HCT116 (cell line): ENCODE data around the gene WNT16. TPM values are rescaled to one million over a fixed set of nuclear protein-coding genes. Genes with fewer than 3 reads are reported as not detected.

ENCODE experiments used
- ATAC-seq: fragments of 200-7000 bp; cut with Tn5 transposase; 2 replicates; pipeline ENCODE4 v1.9.1; 2020; ENCODE audit warnings: mild to moderate bottlenecking, moderate library complexity
- BruUV-seq: library from RNA; stranded (reverse); fragments of 400-500 nt; replicated peaks from 2 replicates; lab custom pipeline; 2021; lab: Mats Ljungman, UMichigan
- CTCF ChIA-PET: fragments of 300-600 bp; sonication (Branson Sonifier 250); formaldehyde crosslinking; loops from one replicate; lab custom pipeline; 2021; ENCODE audit warnings: antibody characterized with exemption; lab: Charles Lee
- POLR2A ChIA-PET: fragments of 300-600, 350-600 bp; sonication (Branson Sonifier 250); formaldehyde crosslinking; loops from one replicate; lab custom pipeline; 2021; ENCODE audit warnings: antibody characterized with exemption; lab: Charles Lee
- RAD21 ChIA-PET, 2 experiments: fragments of 300-600 bp; sonication (Branson Sonifier 250); formaldehyde crosslinking; loops; one replicate each; lab custom pipeline; 2023; ENCODE audit warnings: low total read pairs in 2 of 2; ENCODE audit not compliant: uncharacterized antibody in 2 of 2, unreplicated experiment in 2 of 2, low non-redundant PET in 1 of 2; lab: Charles Lee
- DNase-seq: peaks from one replicate; pipeline ENCODE4 v3.0.0-alpha.2; 2010; ENCODE audit warnings: low read depth, low spot score
- H2AFZ ChIP-seq: fragments of 200-600 bp; shearing (Covaris generic), sonication (generic); 2 replicates; pipeline ENCODE4 v1.6.1; 2017; ENCODE audit warnings: low read depth, mixed run types, mixed read lengths, antibody characterized with exemption, low read length; ENCODE audit not compliant: poor library complexity, severe bottlenecking
- H3K27ac ChIP-seq: 2 replicates; pipeline ENCODE4 v1.5.1; 2012; ENCODE audit warnings: low read depth, low read length
- H3K27me3 ChIP-seq: fragments of 200-600 bp; sonication (generic); 2 replicates; pipeline ENCODE4 v1.6.1; 2016; ENCODE audit warnings: mixed run types, low read length, mixed read lengths; ENCODE audit not compliant: insufficient read depth
- H3K36me3 ChIP-seq, 2 experiments: fragments of 200-500 bp in 1 of 2; fragments of 200-600 bp in 1 of 2; sonication (Bioruptor generic) in 1 of 2; sonication (generic) in 1 of 2; 2 replicates each; pipeline versions ENCODE4 v1.5.1 to v1.6.1; 2014 to 2016; ENCODE audit warnings: low read length in 2 of 2, inconsistent platforms in 1 of 2, mixed read lengths in 1 of 2, mixed run types in 1 of 2; ENCODE audit not compliant: insufficient read depth in 2 of 2, control insufficient read depth in 1 of 2
- H3K4me1 ChIP-seq, 2 experiments: fragments of 200-600 bp in 1 of 2; sonication (generic) in 1 of 2; 2 replicates each; pipeline versions ENCODE4 v1.5.1 to v1.6.1; 2012 to 2017; ENCODE audit warnings: low read length in 2 of 2, inconsistent platforms in 1 of 2, mild to moderate bottlenecking in 1 of 2, mixed read lengths in 1 of 2, mixed run types in 1 of 2, moderate library complexity in 1 of 2; ENCODE audit not compliant: insufficient read depth in 2 of 2, control insufficient read depth in 1 of 2
- H3K4me2 ChIP-seq: fragments of 200-600 bp; sonication (generic); 2 replicates; pipeline ENCODE4 v1.6.1; 2017; ENCODE audit warnings: mixed run types, low read length, mixed read lengths
- H3K4me3 ChIP-seq, 2 experiments: fragments of 200-600 bp in 1 of 2; sonication (generic) in 1 of 2; replicated peaks in 1 of 2; 2 replicates each; pipeline ENCODE4 v1.5.1; 2011 to 2016; ENCODE audit warnings: low read length in 2 of 2, control low read depth in 1 of 2, low read depth in 1 of 2, mild to moderate bottlenecking in 1 of 2, mixed read lengths in 1 of 2, mixed run types in 1 of 2
- H3K79me2 ChIP-seq: fragments of 200-600 bp; sonication (generic); 2 replicates; pipeline ENCODE4 v1.6.1; 2017; ENCODE audit warnings: mild to moderate bottlenecking, mixed run types, low read length, moderate library complexity, mixed read lengths; ENCODE audit not compliant: insufficient read depth
- H3K9ac ChIP-seq: fragments of 200-600 bp; sonication (generic); 2 replicates; pipeline ENCODE4 v1.6.1; 2016; ENCODE audit warnings: low read length, mixed read lengths
- H3K9me2 ChIP-seq: fragments of 200-600 bp; sonication (generic), shearing (Covaris generic); 2 replicates; pipeline ENCODE4 v1.6.1; 2017; ENCODE audit warnings: mixed run types, mild to moderate bottlenecking, moderate library complexity; ENCODE audit not compliant: insufficient read depth
- H3K9me3 ChIP-seq, 2 experiments: fragments of 200-500 bp in 1 of 2; fragments of 200-600 bp in 1 of 2; sonication (Bioruptor generic) in 1 of 2; sonication (generic) in 1 of 2; 2 replicates each; pipeline ENCODE4 v1.6.1; 2014 to 2017; ENCODE audit warnings: low read length in 2 of 2, mixed read lengths in 2 of 2, inconsistent platforms in 1 of 2, low read depth in 1 of 2, mild to moderate bottlenecking in 1 of 2, mixed run types in 1 of 2, moderate library complexity in 1 of 2; ENCODE audit not compliant: control insufficient read depth in 1 of 2, insufficient read depth in 1 of 2
- H4K20me1 ChIP-seq: fragments of 200-600 bp; sonication (generic), shearing (Covaris generic); 2 replicates; pipeline ENCODE4 v1.6.1; 2017; ENCODE audit warnings: mixed run types, mild to moderate bottlenecking, moderate library complexity; ENCODE audit not compliant: insufficient read depth
- ATF3 ChIP-seq: IDR thresholded peaks from 2 replicates; pipeline ENCODE4 v1.6.1; 2012
- CEBPB ChIP-seq: IDR thresholded peaks from 2 replicates; pipeline ENCODE4 v1.6.1; 2012; ENCODE audit warnings: low read depth
- CTCF ChIP-seq, 3 experiments: fragments of 200-600 bp in 1 of 3; sonication (generic) in 1 of 3; IDR thresholded peaks in 2 of 3; conservative IDR thresholded peaks in 1 of 3; 2 replicates each; pipeline ENCODE4 v1.5.1; 2012 to 2017; ENCODE audit warnings: low read depth in 2 of 3, low read length in 2 of 3, antibody characterized with exemption in 1 of 3, borderline replicate concordance in 1 of 3, control low read depth in 1 of 3, mild to moderate bottlenecking in 1 of 3, mixed read lengths in 1 of 3, mixed run types in 1 of 3, moderate library complexity in 1 of 3; ENCODE audit not compliant: insufficient read depth in 1 of 3
- ELF1 ChIP-seq: IDR thresholded peaks from 2 replicates; pipeline ENCODE4 v1.6.1; 2012; ENCODE audit warnings: low read depth, borderline replicate concordance
- FOSL1 ChIP-seq: IDR thresholded peaks from 2 replicates; pipeline ENCODE4 v1.6.1; 2012; ENCODE audit warnings: low read depth
- JUND ChIP-seq: IDR thresholded peaks from 2 replicates; pipeline ENCODE4 v1.6.1; 2012
- RAD21 ChIP-seq: IDR thresholded peaks from 2 replicates; pipeline ENCODE4 v1.6.1; 2012; ENCODE audit warnings: low read depth, mild to moderate bottlenecking
- SIN3A ChIP-seq: IDR thresholded peaks from 2 replicates; pipeline ENCODE4 v1.6.1; 2012; ENCODE audit warnings: low read depth
- SP1 ChIP-seq: IDR thresholded peaks from 2 replicates; pipeline ENCODE4 v1.6.1; 2012; ENCODE audit warnings: low read depth
- SRF ChIP-seq: IDR thresholded peaks from 2 replicates; pipeline ENCODE4 v1.6.1; 2012; ENCODE audit warnings: low read depth
- YY1 ChIP-seq: IDR thresholded peaks from 2 replicates; pipeline ENCODE4 v1.6.1; 2011; ENCODE audit warnings: low read length, low read depth, moderate library complexity, mild to moderate bottlenecking; ENCODE audit not compliant: insufficient replicate concordance; ENCODE audit errors: extremely low read depth
- ZFX ChIP-seq: fragments of 450-650 bp; IDR thresholded peaks from 2 replicates; pipeline ENCODE4 v1.6.1; 2017
- intact Hi-C: fragments of 100-400 bp; cut with micrococcal nuclease; formaldehyde crosslinking; loops from 2 replicates; pipeline ENCODE4 v1.10.0; 2022
- total RNA-seq: library from RNA; stranded (reverse); gene quantifications from one replicate; pipeline ENCODE4 v1.2.1, GENCODE V29; 2021; ENCODE audit not compliant: unreplicated experiment
- TF ChIP-seq, protein P1 (sequence below): IDR thresholded peaks from 2 replicates; pipeline ENCODE4 v1.6.1; 2012; ENCODE audit warnings: low read depth
- TF ChIP-seq, protein P2 (sequence below): IDR thresholded peaks from 2 replicates; pipeline ENCODE4 v1.6.1; 2011; ENCODE audit warnings: mild to moderate bottlenecking, low read length, moderate library complexity; ENCODE audit not compliant: insufficient replicate concordance; ENCODE audit errors: extremely low read depth

The WNT16 gene
- total RNA-seq, 1 experiment from 2014 or later = 152 TPM

GRCh38 chr7:121385800-121386179, 57.0 kb downstream of the WNT16 start:
- Histone ChIP-seq H3K9me3 (no peaks in the 10 kb centered on the region), H3K4me3 (no peak overlapping the region), H2AFZ (no peak overlapping the region), H3K79me2 (peaks cover 100% of the 10 kb centered on the region), H3K36me3 (peaks cover 2 to 36% of the 10 kb centered on the region in 2 experiments), H3K9ac (no peak overlapping the region), H4K20me1 (peaks cover 87% of the 10 kb centered on the region), H3K4me1 (peaks cover 21 to 66% of the 10 kb centered on the region in 2 experiments; a peak in 3 of 4 replicates), H3K27ac (no peak overlapping the region), H3K4me2 (peak overlapping the region; percentile 0; the same call in 1 of the 2 replicates), H3K27me3 (no peaks in the 10 kb centered on the region), H3K9me2 (no peaks in the 10 kb centered on the region)
- POLR2A ChIA-PET = interaction anchor here (0.8 kb wide), 1 partner anchor 10 kb away, joined by 3 read pairs; the partner anchor contains the start of gene FAM3C
- intact Hi-C loops = no loop called here
- BruUV-seq = no TSS peak
- ATAC-seq (0 out of 2 replicates have a peak, but pooled peaks have one; percentile 21), DNase-seq (no peak)
- RAD21 ChIA-PET = no interaction called here
- TF ChIP-seq ELF1 (no peak), JUND (no peak), RAD21 (no peak), CEBPB (no peak), FOSL1 (no peak), SP1 (no peak), ZFX (no peak), SRF (no peak), CTCF (IDR thresholded peaks at IDR 0.05 in 2 of 3, conservative IDR thresholded peaks at IDR 0.05 in 1 of 3; ENCODE audit: borderline replicate concordance in 1 of 3, insufficient read depth in 1 of 3, low read depth in 2 of 3, low read length in 2 of 3) (no peak), ATF3 (no peak), YY1 (no peak), SIN3A (no peak)
- TF ChIP-seq, protein P1, sequence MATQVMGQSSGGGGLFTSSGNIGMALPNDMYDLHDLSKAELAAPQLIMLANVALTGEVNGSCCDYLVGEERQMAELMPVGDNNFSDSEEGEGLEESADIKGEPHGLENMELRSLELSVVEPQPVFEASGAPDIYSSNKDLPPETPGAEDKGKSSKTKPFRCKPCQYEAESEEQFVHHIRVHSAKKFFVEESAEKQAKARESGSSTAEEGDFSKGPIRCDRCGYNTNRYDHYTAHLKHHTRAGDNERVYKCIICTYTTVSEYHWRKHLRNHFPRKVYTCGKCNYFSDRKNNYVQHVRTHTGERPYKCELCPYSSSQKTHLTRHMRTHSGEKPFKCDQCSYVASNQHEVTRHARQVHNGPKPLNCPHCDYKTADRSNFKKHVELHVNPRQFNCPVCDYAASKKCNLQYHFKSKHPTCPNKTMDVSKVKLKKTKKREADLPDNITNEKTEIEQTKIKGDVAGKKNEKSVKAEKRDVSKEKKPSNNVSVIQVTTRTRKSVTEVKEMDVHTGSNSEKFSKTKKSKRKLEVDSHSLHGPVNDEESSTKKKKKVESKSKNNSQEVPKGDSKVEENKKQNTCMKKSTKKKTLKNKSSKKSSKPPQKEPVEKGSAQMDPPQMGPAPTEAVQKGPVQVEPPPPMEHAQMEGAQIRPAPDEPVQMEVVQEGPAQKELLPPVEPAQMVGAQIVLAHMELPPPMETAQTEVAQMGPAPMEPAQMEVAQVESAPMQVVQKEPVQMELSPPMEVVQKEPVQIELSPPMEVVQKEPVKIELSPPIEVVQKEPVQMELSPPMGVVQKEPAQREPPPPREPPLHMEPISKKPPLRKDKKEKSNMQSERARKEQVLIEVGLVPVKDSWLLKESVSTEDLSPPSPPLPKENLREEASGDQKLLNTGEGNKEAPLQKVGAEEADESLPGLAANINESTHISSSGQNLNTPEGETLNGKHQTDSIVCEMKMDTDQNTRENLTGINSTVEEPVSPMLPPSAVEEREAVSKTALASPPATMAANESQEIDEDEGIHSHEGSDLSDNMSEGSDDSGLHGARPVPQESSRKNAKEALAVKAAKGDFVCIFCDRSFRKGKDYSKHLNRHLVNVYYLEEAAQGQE = no peak
- TF ChIP-seq, protein P2, sequence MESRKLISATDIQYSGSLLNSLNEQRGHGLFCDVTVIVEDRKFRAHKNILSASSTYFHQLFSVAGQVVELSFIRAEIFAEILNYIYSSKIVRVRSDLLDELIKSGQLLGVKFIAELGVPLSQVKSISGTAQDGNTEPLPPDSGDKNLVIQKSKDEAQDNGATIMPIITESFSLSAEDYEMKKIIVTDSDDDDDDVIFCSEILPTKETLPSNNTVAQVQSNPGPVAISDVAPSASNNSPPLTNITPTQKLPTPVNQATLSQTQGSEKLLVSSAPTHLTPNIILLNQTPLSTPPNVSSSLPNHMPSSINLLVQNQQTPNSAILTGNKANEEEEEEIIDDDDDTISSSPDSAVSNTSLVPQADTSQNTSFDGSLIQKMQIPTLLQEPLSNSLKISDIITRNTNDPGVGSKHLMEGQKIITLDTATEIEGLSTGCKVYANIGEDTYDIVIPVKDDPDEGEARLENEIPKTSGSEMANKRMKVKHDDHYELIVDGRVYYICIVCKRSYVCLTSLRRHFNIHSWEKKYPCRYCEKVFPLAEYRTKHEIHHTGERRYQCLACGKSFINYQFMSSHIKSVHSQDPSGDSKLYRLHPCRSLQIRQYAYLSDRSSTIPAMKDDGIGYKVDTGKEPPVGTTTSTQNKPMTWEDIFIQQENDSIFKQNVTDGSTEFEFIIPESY = no peak
- CTCF ChIA-PET = interaction anchor here (1.2 to 1.6 kb wide), 2 partner anchors 11 to 19 kb away, joined by 3 to 5 read pairs; partner anchors contain the start of gene FAM3C
